ENCODE results near the gene XRCC3. TPM values are rescaled to one million over a fixed set of nuclear protein-coding genes. Genes with fewer than 3 reads are reported as not detected.
"Not testable (repeated sequence)": the region's sequence is repeated elsewhere in the genome, so short reads cannot be mapped to it uniquely, and the experiment has no call there.

XRCC3 gene
- total RNA-seq, 2 donors from 2014 or later, result 3.8 to 4.4 TPM

DNA sequence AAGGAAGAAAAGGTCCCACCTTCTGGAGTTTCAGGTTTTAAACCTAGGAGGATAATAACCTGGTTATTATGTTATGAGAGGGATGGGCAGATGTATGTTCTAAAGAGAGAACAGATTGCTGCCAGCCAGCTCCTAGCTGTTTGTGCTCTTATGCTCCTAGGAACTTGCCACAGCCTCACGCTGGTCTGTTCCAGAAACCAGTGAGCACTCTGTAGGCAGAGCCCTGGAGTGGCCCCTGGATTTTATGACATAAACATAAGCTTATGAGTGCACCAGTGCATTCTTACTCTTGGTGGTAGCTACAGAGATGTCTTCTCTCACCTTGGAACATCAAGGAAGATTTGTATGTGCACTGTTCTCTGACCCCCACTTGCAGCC lies 58.5 kb downstream of the XRCC3 start:
- ATAC-seq, result no peak
- DNase-seq, result no peak
- intact Hi-C loops (cut with DNase I), result no loop called here

DNA sequence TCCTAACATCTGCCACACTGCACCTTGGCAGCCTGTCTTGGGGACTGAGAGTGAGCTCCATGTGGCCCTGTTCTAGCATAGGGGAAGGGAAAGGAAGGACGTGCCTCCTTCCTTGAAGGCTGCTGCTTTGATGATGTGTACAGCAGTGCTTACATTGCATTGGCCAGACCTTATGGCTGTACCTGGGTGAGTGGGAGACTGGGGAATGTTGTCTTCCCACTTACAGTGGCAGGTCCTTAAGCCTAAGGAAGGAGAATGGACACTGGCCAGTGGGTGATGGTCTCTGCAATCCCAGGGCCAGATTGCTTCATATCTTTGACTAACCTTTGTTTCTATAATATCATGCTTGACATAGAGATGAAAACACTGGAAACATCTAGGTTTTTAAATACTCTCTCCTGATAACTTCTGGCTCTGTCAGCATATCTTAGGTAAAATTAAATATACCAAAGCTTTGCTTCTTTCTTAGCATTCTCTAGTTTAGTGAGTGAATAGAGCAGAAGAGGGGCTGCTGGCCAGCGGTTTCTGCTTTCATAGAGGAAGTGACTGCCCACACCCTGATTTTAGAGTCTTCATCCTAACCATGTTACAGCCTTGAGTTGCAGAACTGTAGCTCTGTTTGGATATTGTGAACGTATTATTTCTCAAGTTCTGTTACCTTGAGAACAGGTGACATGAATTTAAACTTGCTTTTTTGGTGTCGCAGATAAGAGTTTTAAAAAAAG lies 59.1 kb downstream of the XRCC3 start:
- no peak for DNase-seq
- intact Hi-C loops (cut with DNase I), result no loop called here
- ATAC-seq, result no peak

DNA sequence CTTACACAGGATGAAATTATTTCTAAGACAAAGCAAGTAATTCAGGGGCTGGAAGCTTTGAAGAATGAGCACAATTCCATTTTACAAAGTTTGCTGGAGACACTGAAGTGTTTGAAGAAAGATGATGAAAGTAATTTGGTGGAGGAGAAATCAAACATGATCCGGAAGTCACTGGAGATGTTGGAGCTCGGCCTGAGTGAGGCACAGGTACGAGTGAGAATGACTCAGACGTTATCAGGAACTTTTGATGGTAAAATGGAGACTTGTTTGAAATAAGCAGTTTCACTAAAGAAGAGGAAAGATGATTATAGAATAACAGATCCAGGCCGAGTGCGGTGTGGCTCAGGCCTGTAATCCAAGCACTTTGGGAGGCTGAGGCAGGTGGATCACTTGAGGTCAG lies 60.6 kb downstream of the XRCC3 start:
- no peak for ATAC-seq
- DNase-seq, result no peak
- intact Hi-C loops (cut with DNase I), result no loop called here

DNA sequence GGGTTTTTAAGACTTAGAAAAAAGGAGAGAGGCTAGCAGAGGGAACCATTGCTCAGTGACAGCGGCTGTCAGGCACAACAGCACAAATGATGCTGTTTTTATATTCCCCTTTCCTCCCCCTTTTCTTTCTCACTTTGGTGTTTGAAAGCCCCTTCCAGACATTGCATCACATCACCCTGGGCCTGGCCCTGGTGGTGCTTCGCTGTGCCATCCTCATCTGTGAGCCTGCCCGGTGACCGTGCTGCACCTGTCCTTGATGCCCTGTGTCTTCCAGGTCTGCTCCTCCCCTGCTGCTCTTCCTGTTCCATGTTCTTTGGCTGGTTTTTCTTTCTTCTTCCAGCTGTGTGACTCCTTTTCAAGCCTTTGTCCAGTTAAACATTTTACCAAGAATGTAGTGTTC lies 61.4 kb downstream of the XRCC3 start:
- DNase-seq (no peak), ATAC-seq (peak; percentile 11 to 13)
- intact Hi-C loops (cut with DNase I), result no loop called here

DNA sequence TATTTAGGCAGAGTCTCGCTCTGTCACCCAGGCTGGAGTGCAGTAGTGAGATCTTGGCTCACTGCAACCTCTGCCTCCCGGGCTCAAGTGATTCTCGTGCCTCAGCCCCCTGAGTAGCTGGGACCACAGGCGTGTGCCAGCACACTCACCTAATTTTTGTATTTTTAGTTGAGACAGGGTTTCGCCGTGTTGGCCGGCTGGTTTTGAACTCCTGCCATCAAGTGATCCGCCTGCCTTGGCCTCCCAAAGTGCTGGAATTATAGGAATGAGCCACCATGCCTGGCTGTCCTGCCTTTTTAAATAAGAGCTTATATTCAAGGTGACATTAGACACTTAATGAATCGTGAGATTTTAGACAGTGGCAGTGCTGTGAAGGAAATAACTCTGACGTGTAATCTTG lies 61.9 kb downstream of the XRCC3 start:
- DNase-seq; intact Hi-C loops (cut with DNase I): not testable (repeated sequence)
- peak; percentile 26 to 27 for ATAC-seq

DNA sequence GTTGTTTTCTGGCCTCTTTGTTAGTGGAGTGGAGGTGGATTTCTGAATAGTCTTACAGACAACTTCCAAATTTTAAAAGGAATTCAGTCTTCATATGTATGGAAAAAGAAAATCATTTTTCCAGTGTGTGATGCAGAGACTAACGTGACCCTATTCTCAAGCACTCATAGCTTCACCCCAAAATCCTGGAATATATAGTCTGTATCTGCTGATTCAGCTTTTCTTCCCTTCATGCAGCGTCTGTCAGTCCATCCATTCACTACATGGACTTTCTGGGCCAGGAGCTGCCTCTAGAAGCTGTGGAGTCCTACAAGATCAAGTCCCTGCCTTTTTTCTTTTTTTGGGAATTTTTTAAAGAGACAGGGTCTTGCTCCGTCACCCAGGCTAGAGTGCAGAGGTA lies 62.4 kb downstream of the XRCC3 start:
- intact Hi-C loops (cut with DNase I), result no loop called here
- no peak for ATAC-seq

DNA sequence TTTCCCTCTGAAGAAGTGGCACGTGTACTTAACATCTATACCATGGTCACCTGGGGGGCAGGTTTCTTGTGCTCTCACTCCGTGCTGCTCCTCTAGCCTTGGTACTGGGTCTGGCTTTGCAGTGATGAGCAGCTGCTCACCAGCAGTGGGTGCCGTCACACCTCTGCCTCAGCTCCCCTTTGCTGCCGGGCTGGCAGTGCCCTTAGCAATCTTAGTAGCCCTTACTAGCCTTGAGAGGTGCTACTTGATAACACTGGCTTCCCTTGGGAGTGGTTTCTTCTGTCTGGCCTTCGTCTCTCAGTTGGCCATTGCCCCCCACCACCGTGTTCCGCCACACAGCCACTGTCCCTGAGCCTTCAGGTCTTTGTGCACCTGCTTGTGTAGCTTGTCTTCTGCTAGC lies 63.7 kb downstream of the XRCC3 start:
- intact Hi-C loops (cut with DNase I), result no loop called here
- ATAC-seq (no peak), DNase-seq (no peak)

More for the DNA sequence above, 62.4 kb downstream of the XRCC3 start:
- no peak for DNase-seq

DNA sequence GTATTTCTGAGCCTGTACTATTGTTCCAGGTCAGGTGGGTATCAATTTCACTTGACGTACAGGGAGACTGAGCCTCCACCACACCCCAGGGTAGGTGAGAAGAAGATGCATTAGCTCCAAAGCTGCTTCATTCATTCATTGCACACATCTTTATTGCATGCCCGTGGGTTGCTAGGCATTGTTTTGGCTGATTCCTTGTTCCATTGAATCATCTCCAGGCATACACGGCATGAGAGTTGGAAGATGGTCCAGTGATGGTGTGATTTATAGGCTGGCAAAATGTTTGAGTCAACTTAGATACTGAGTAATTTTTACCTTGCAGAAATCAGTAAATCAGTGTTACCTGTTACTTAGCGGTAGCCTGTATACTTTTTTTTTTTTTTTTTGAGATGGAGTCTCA lies 65.0 kb downstream of the XRCC3 start:
- intact Hi-C loops (cut with DNase I), result no loop called here
- no peak for ATAC-seq
- DNase-seq, result no peak

DNA sequence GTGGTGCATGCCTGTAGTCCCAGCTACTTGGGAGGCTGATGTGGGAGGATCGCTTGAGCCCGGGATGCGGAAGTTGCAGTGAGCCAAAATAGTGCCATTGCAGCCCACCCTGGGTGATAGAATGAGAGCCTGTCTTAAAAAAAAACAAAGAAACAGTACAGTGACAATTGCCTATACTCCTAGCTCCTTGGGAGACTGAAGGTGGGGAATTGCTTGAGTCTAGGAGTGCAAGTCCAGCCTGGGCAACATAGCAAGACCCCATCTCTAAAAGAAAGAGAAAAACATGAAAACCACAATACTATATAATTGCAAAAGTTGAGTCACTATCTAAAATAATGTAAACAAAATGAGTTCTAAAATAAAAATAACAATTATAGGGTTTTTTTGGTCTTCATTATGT lies 66.2 kb downstream of the XRCC3 start:
- no peak for DNase-seq
- intact Hi-C loops (cut with DNase I), result no loop called here
- ATAC-seq, result no peak

Other genes with a start within 250 kb of the XRCC3 start
- gene CKB, start 192.6 kb downstream of the XRCC3 start, total RNA-seq, result 100 to 1,000 TPM; 407 to 412 TPM
- 1 to 10 TPM; 6.0 to 8.5 TPM for gene TRMT61A, start 186.3 kb downstream of the XRCC3 start, total RNA-seq
- gene BAG5, start 152.8 kb downstream of the XRCC3 start, total RNA-seq, result 10 to 100 TPM; 15.2 to 23.6 TPM
- 10 to 100 TPM; 37.8 to 42.5 TPM for gene COA8, start 152.5 kb downstream of the XRCC3 start, total RNA-seq
- 100 to 1,000 TPM; 118 to 139 TPM for gene KLC1, start 86.2 kb downstream of the XRCC3 start, total RNA-seq
- 10 to 100 TPM; 47.0 to 48.7 TPM for gene ZFYVE21, start 359 bp upstream of the XRCC3 start, total RNA-seq
- gene PPP1R13B, start 132.1 kb upstream of the XRCC3 start, total RNA-seq, result 10 to 100 TPM; 63.0 to 89.3 TPM
- gene TDRD9, start 213.0 kb upstream of the XRCC3 start, total RNA-seq, result 10 to 100 TPM in 1 of 2 donors, 1 to 10 TPM in 1; 3.5 to 12.1 TPM
- gene RD3L, start 227.1 kb upstream of the XRCC3 start, total RNA-seq, result 10 to 100 TPM; 11.6 to 14.9 TPM